ENCODE data around the gene DST. TPM values are rescaled to one million over a fixed set of nuclear protein-coding genes. Genes with fewer than 3 reads are reported as not detected.

Gene DST
- total and polyA plus RNA-seq, 2 experiments from 2014 or later: 103 to 369 TPM

- Histone ChIP-seq H3K9me2 (replicated peaks; ENCODE audit: insufficient read depth) (no peaks in the 10 kb centered on the region), H3K9me3 (ENCODE audit: low read depth) (no peaks in the 10 kb centered on the region), H3K27me3 (no peaks in the 10 kb centered on the region), H4K20me1 (ENCODE audit: insufficient read depth, poor library complexity, severe bottlenecking) (no peaks in the 10 kb centered on the region), H3K27ac (no peak overlapping the region), H3K4me1 (ENCODE audit: insufficient read depth) (no peaks in the 10 kb centered on the region), H3K4me2 (no peak overlapping the region), H3K79me2 (no peaks in the 10 kb centered on the region), H3K4me3 (no peak overlapping the region), H3K36me3 (replicated peaks; ENCODE audit: insufficient read depth, low read depth) (no peaks in the 10 kb centered on the region), H2AFZ (no peak overlapping the region)
- DNase-seq (ENCODE audit: low spot score): no peak
- WGBS (ENCODE audit: low lambda C conversion rate, missing lambda C conversion rate): 96% methylated on average over 2 of the region's 2 CpGs
- no peak for TF ChIP-seq EZH2 (IDR thresholded peaks at IDR 0.05; ENCODE audit: borderline replicate concordance)
- no peak for TF ChIP-seq EZH2phosphoT487 (IDR thresholded peaks at IDR 0.05; ENCODE audit: low read depth, severe bottlenecking, unreplicated experiment)
- TF ChIP-seq CTCF (IDR thresholded peaks at IDR 0.05; ENCODE audit: poor library complexity): no peak
Observed at GRCh38 chr6:56607111-56607752, 35.5 kb downstream of the DST start.

GRCh38 chr6:56605435-56605834 lies 37.3 kb downstream of the DST start:
- DNase-seq (ENCODE audit: low spot score): no peak
- Histone ChIP-seq H3K79me2 (no peaks in the 10 kb centered on the region), H3K4me2 (no peak overlapping the region), H3K9me2 (replicated peaks; ENCODE audit: insufficient read depth) (no peaks in the 10 kb centered on the region), H3K4me1 (ENCODE audit: insufficient read depth) (no peaks in the 10 kb centered on the region), H2AFZ (no peak overlapping the region), H3K27me3 (no peaks in the 10 kb centered on the region), H3K27ac (no peak overlapping the region), H4K20me1 (ENCODE audit: insufficient read depth, poor library complexity, severe bottlenecking) (no peaks in the 10 kb centered on the region), H3K4me3 (no peak overlapping the region), H3K9me3 (ENCODE audit: low read depth) (no peaks in the 10 kb centered on the region), H3K36me3 (replicated peaks; ENCODE audit: insufficient read depth, low read depth) (no peaks in the 10 kb centered on the region)
- 100% methylated on average over 1 of the region's 1 CpG for WGBS (ENCODE audit: low lambda C conversion rate, missing lambda C conversion rate)
- TF ChIP-seq EZH2 (IDR thresholded peaks at IDR 0.05; ENCODE audit: borderline replicate concordance) (no peak), CTCF (IDR thresholded peaks at IDR 0.05; ENCODE audit: poor library complexity) (no peak), EZH2phosphoT487 (IDR thresholded peaks at IDR 0.05; ENCODE audit: low read depth, severe bottlenecking, unreplicated experiment) (no peak)

- H4K20me1 ChIP-seq (ENCODE audit: insufficient read depth, poor library complexity, severe bottlenecking): no peaks in the 10 kb centered on the region
- no peak overlapping the region for H3K4me3 ChIP-seq
- H3K27me3 ChIP-seq: no peaks in the 10 kb centered on the region
- H3K36me3 ChIP-seq (replicated peaks; ENCODE audit: insufficient read depth, low read depth): no peaks in the 10 kb centered on the region
- H3K79me2 ChIP-seq: no peaks in the 10 kb centered on the region
- H3K4me2 ChIP-seq: no peak overlapping the region
- H3K4me1 ChIP-seq (ENCODE audit: insufficient read depth): no peaks in the 10 kb centered on the region
- 97% methylated on average over 1 of the region's 1 CpG for WGBS (ENCODE audit: low lambda C conversion rate, missing lambda C conversion rate)
- H3K9me2 ChIP-seq (replicated peaks; ENCODE audit: insufficient read depth): no peaks in the 10 kb centered on the region
- no peak overlapping the region for H2AFZ ChIP-seq
- H3K9me3 ChIP-seq (ENCODE audit: low read depth): no peaks in the 10 kb centered on the region
- no peak overlapping the region for H3K27ac ChIP-seq
- TF ChIP-seq EZH2phosphoT487 (IDR thresholded peaks at IDR 0.05; ENCODE audit: low read depth, severe bottlenecking, unreplicated experiment): no peak
- no peak for TF ChIP-seq CTCF (IDR thresholded peaks at IDR 0.05; ENCODE audit: poor library complexity)
- no peak for TF ChIP-seq EZH2 (IDR thresholded peaks at IDR 0.05; ENCODE audit: borderline replicate concordance)
- DNase-seq (ENCODE audit: low spot score): no peak
Observed at GRCh38 chr6:56604186-56604585, 38.5 kb downstream of the DST start.

Measured in hepatocyte (in vitro differentiated cells).